H9 (cell line): ENCODE data around the gene PRPF6. TPM values are rescaled to one million over a fixed set of nuclear protein-coding genes. Genes with fewer than 3 reads are reported as not detected.

Source experiments
- DNase-seq: peaks from one replicate; pipeline ENCODE4 v3.0.0-alpha.2; 2017
- H2AFZ ChIP-seq: one replicate; pipeline ENCODE4 v1.6.1; 2013; ENCODE audit warnings: mild to moderate bottlenecking, low read length, control low read depth, moderate library complexity
- H2AK5ac ChIP-seq: 2 replicates; pipeline ENCODE4 v1.6.1; 2013; ENCODE audit warnings: low read length, control low read depth, mixed read lengths; ENCODE audit not compliant: insufficient read length
- H2BK120ac ChIP-seq: one replicate; pipeline ENCODE4 v1.6.1; 2013; ENCODE audit warnings: low read depth, mild to moderate bottlenecking, low read length, control low read depth, inconsistent platforms; ENCODE audit not compliant: poor library complexity, severe bottlenecking
- H2BK12ac ChIP-seq: 2 replicates; pipeline ENCODE4 v1.6.1; 2013; ENCODE audit warnings: low read length, control low read depth, mixed read lengths, low read depth; ENCODE audit not compliant: insufficient read length
- H2BK15ac ChIP-seq: 2 replicates; pipeline ENCODE4 v1.6.1; 2013; ENCODE audit warnings: low read depth, low read length, control low read depth
- H2BK20ac ChIP-seq: one replicate; pipeline ENCODE4 v1.6.1; 2013; ENCODE audit warnings: low read depth, mild to moderate bottlenecking, low read length, control low read depth, inconsistent platforms; ENCODE audit not compliant: poor library complexity, severe bottlenecking
- H2BK5ac ChIP-seq: 2 replicates; pipeline ENCODE4 v1.6.1; 2013; ENCODE audit warnings: low read length, control low read depth, mixed read lengths; ENCODE audit not compliant: insufficient read length
- H3K14ac ChIP-seq: 2 replicates; pipeline ENCODE4 v1.6.1; 2013; ENCODE audit warnings: low read length, control low read depth; ENCODE audit not compliant: insufficient read depth
- H3K18ac ChIP-seq: 2 replicates; pipeline ENCODE4 v1.6.1; 2013; ENCODE audit warnings: low read depth, mild to moderate bottlenecking, mixed read lengths, low read length, control low read depth; ENCODE audit not compliant: insufficient read length
- H3K23ac ChIP-seq: 2 replicates; pipeline ENCODE4 v1.6.1; 2013; ENCODE audit warnings: low read length, control low read depth, mixed read lengths, low read depth; ENCODE audit not compliant: insufficient read length
- H3K23me2 ChIP-seq: 2 replicates; pipeline ENCODE4 v1.6.1; 2013; ENCODE audit warnings: low read depth, mild to moderate bottlenecking, mixed read lengths, low read length, control low read depth; ENCODE audit not compliant: insufficient read length, poor library complexity, severe bottlenecking
- H3K27ac ChIP-seq: 2 replicates; pipeline ENCODE4 v1.5.1; 2013; ENCODE audit warnings: low read length, control low read depth, mixed read lengths, low read depth; ENCODE audit not compliant: insufficient read length
- H3K27me3 ChIP-seq: 2 replicates; pipeline ENCODE4 v1.6.1; 2013; ENCODE audit warnings: low read length, control low read depth, inconsistent platforms; ENCODE audit not compliant: insufficient read depth
- H3K4ac ChIP-seq: 2 replicates; pipeline ENCODE4 v1.6.1; 2013; ENCODE audit warnings: low read depth, mild to moderate bottlenecking, control low read depth, inconsistent platforms, low read length, moderate library complexity
- H3K4me1 ChIP-seq: 2 replicates; pipeline ENCODE4 v1.6.1; 2013; ENCODE audit warnings: low read length, control low read depth, inconsistent platforms; ENCODE audit not compliant: insufficient read depth
- H3K4me2 ChIP-seq: 2 replicates; pipeline ENCODE4 v1.6.1; 2013; ENCODE audit warnings: low read length, control low read depth, mixed read lengths; ENCODE audit not compliant: insufficient read length, insufficient read depth
- H3K56ac ChIP-seq: 2 replicates; pipeline ENCODE4 v1.6.1; 2013; ENCODE audit warnings: low read depth, mild to moderate bottlenecking, mixed read lengths, low read length, control low read depth; ENCODE audit not compliant: insufficient read length
- H3K79me1 ChIP-seq: 2 replicates; pipeline ENCODE4 v1.6.1; 2013; ENCODE audit warnings: low read depth, mild to moderate bottlenecking, moderate library complexity, low read length, control low read depth, inconsistent platforms; ENCODE audit not compliant: insufficient read depth, poor library complexity, severe bottlenecking
- H3K79me2 ChIP-seq: 2 replicates; pipeline ENCODE4 v1.6.1; 2013; ENCODE audit warnings: low read length, control low read depth, inconsistent platforms; ENCODE audit not compliant: insufficient read depth
- H3K9ac ChIP-seq: 2 replicates; pipeline ENCODE4 v1.6.1; 2013; ENCODE audit warnings: low read length, control low read depth, mixed read lengths; ENCODE audit not compliant: insufficient read length; ENCODE audit errors: extremely low read depth
- H3K9me3 ChIP-seq: one replicate; pipeline ENCODE4 v1.6.1; 2013; ENCODE audit warnings: low read depth, low read length, inconsistent platforms; ENCODE audit not compliant: control insufficient read depth
- H3T11ph ChIP-seq: one replicate; pipeline ENCODE4 v1.6.1; 2013; ENCODE audit warnings: mild to moderate bottlenecking, low read length, control low read depth, inconsistent platforms
- H4K20me1 ChIP-seq: one replicate; pipeline ENCODE4 v1.6.1; 2013; ENCODE audit not compliant: control insufficient read depth, insufficient read length, insufficient read depth
- H4K5ac ChIP-seq: 2 replicates; pipeline ENCODE4 v1.6.1; 2013; ENCODE audit warnings: low read depth, mild to moderate bottlenecking, mixed read lengths, low read length, control low read depth; ENCODE audit not compliant: insufficient read length
- H4K8ac ChIP-seq: replicated peaks from 2 replicates; pipeline ENCODE4 v1.6.1; 2013; ENCODE audit warnings: low read length, control low read depth, mixed read lengths, low read depth; ENCODE audit not compliant: insufficient read length
- H4K91ac ChIP-seq: 2 replicates; pipeline ENCODE4 v1.6.1; 2013; ENCODE audit warnings: low read depth, mild to moderate bottlenecking, moderate library complexity, mixed read lengths, low read length, control low read depth; ENCODE audit not compliant: insufficient read length
- H3K27ac Mint-ChIP-seq, 3 experiments: 2 replicates in 2 of 3; 3 replicates in 1 of 3; pipeline ENCODE4 v1.8.0; 2020 to 2021; ENCODE audit warnings: mixed read lengths in 3 of 3, mild to moderate bottlenecking in 1 of 3, moderate library complexity in 1 of 3
- H3K27me3 Mint-ChIP-seq: 2 replicates; pipeline ENCODE4 v1.8.0; 2021; ENCODE audit warnings: low read depth, mild to moderate bottlenecking, moderate library complexity, mixed read lengths
- H3K36me3 Mint-ChIP-seq, 3 experiments: 2 replicates in 2 of 3; 3 replicates in 1 of 3; pipeline ENCODE4 v1.8.0; 2020 to 2021; ENCODE audit warnings: low read depth in 3 of 3, mixed read lengths in 3 of 3; ENCODE audit not compliant: insufficient read depth in 1 of 3
- H3K4me1 Mint-ChIP-seq, 2 experiments: 2 replicates each; pipeline ENCODE4 v1.8.0; 2020; ENCODE audit warnings: mixed read lengths in 2 of 2
- H3K4me3 Mint-ChIP-seq, 2 experiments: 2 replicates in 1 of 2; 3 replicates in 1 of 2; pipeline ENCODE4 v1.8.0; 2020 to 2021; ENCODE audit warnings: mild to moderate bottlenecking in 2 of 2, mixed read lengths in 2 of 2, moderate library complexity in 1 of 2
- H3K9me3 Mint-ChIP-seq, 2 experiments: 2 replicates in 1 of 2; 3 replicates in 1 of 2; pipeline ENCODE4 v1.8.0; 2020; ENCODE audit warnings: mild to moderate bottlenecking in 2 of 2, mixed read lengths in 2 of 2, moderate library complexity in 1 of 2
- CTCF ChIP-seq: fragments of 200-600 bp; sonication (generic); conservative IDR thresholded peaks from 3 replicates; pipeline ENCODE4 v1.8.0; 2021; ENCODE audit warnings: antibody characterized with exemption, mild to moderate bottlenecking
- WGBS: extraction: QIAGEN DNeasy Blood & Tissue Kit; methylation state at CpG from one replicate; pipeline ENCODE4 v1.1.7; 2013; ENCODE audit warnings: missing lambda C conversion rate, low lambda C conversion rate, mixed read lengths; ENCODE audit not compliant: insufficient read length; ENCODE audit errors: extremely low coverage; 5-methylcytosine and 5-hydroxymethylcytosine counted together
- total RNA-seq: library from RNA; stranded (reverse); gene quantifications from 2 replicates; pipeline ENCODE4 v1.2.1, GENCODE V29; 2021

Gene PRPF6
- total RNA-seq, 1 experiment from 2014 or later = 87.9 TPM

- H3K4me1 ChIP-seq = no peaks in the 10 kb centered on the region
- H2AK5ac ChIP-seq = no peak overlapping the region
- TF ChIP-seq CTCF = no peak
- H3K23me2 ChIP-seq = peaks cover 13% of the 10 kb centered on the region
- no peaks in the 10 kb centered on the region for H3K27me3 ChIP-seq
- H3K27ac ChIP-seq = no peak overlapping the region
- H3K9me3 Mint-ChIP-seq = no peaks in the 10 kb centered on the region
- H4K91ac ChIP-seq = no peak overlapping the region
- no peaks in the 10 kb centered on the region for H4K20me1 ChIP-seq
- H3K9me3 ChIP-seq = no peaks in the 10 kb centered on the region
- H3K27ac Mint-ChIP-seq = 0 out of 7 replicates have a peak overlapping the region, but pooled peaks of 1 of the 3 experiments have one; percentile 68
- no peak overlapping the region for H3T11ph ChIP-seq
- no peak overlapping the region for H3K18ac ChIP-seq
- no peak overlapping the region for H2BK120ac ChIP-seq
- no peak overlapping the region for H2BK12ac ChIP-seq
- peaks cover 3 to 23% (median 21%) of the 10 kb centered on the region in 3 experiments; a peak in 6 of 7 replicates for H3K36me3 Mint-ChIP-seq
- H3K14ac ChIP-seq = no peak overlapping the region
- H3K9ac ChIP-seq = no peak overlapping the region
- H3K4me3 Mint-ChIP-seq = no peak overlapping the region
- H3K56ac ChIP-seq = no peak overlapping the region
- WGBS = no CpG with 5 or more reads among the region's 39 CpGs
- no peak overlapping the region for H3K4ac ChIP-seq
- no peak overlapping the region for H4K5ac ChIP-seq
- peaks cover 3 to 9% of the 10 kb centered on the region in 2 experiments for H3K4me1 Mint-ChIP-seq
- H2BK20ac ChIP-seq = no peak overlapping the region
- peak overlapping the region; percentile 15 for H3K4me2 ChIP-seq
- peak; percentile 98 for DNase-seq
- no peak overlapping the region for H2BK15ac ChIP-seq
- no peak overlapping the region for H3K23ac ChIP-seq
- no peak overlapping the region for H2AFZ ChIP-seq
- H4K8ac ChIP-seq = no peak overlapping the region
- H3K79me1 ChIP-seq = no peaks in the 10 kb centered on the region
- no peak overlapping the region for H2BK5ac ChIP-seq
- H3K27me3 Mint-ChIP-seq = no peaks in the 10 kb centered on the region
- no peaks in the 10 kb centered on the region for H3K79me2 ChIP-seq
Measured at GRCh38 chr20:63941282-63942081, 39.5 kb upstream of the PRPF6 start.
